NCI-H2227 treated with DMSO at 0.1 percent for 48 hours (cell line): Measurements from ENCODE around the gene LIF.

ENCODE experiments used
- DNase-seq: peaks from one replicate; lab custom pipeline; 2025; lab: John Stamatoyannopoulos, UW

The LIF gene

GRCh38 chr22:30284172-30284571 lies 37.6 kb upstream of the LIF start:
- DNase-seq, result no peak

GRCh38 chr22:30283342-30283741 lies 36.8 kb upstream of the LIF start:
- DNase-seq, result no peak

GRCh38 chr22:30282616-30283046 lies 36.1 kb upstream of the LIF start:
- DNase-seq, result no peak

GRCh38 chr22:30280505-30280904 lies 33.9 kb upstream of the LIF start:
- no peak for DNase-seq

GRCh38 chr22:30279932-30280331 lies 33.4 kb upstream of the LIF start:
- no peak for DNase-seq

GRCh38 chr22:30279046-30279788 lies 32.7 kb upstream of the LIF start:
- DNase-seq, result no peak

- no peak for DNase-seq
Observed at GRCh38 chr22:30277547-30278344, 31.2 kb upstream of the LIF start.

GRCh38 chr22:30276039-30276438 lies 29.5 kb upstream of the LIF start:
- DNase-seq, result no peak

- DNase-seq, result no peak
Observed at GRCh38 chr22:30275625-30276024, 29.1 kb upstream of the LIF start.

- no peak for DNase-seq
Observed at GRCh38 chr22:30274437-30274812, 27.9 kb upstream of the LIF start.

- no peak for DNase-seq
Observed at GRCh38 chr22:30273711-30274436, 27.3 kb upstream of the LIF start.

- DNase-seq, result no peak
Observed at GRCh38 chr22:30272781-30273601, 26.4 kb upstream of the LIF start.

- no peak for DNase-seq
Observed at GRCh38 chr22:30270832-30271231, 24.3 kb upstream of the LIF start.

- no peak for DNase-seq
Observed at GRCh38 chr22:30268331-30268730, 21.8 kb upstream of the LIF start.

GRCh38 chr22:30267382-30268302 lies 21.1 kb upstream of the LIF start:
- DNase-seq, result no peak

- no peak for DNase-seq
Observed at GRCh38 chr22:30266445-30267381, 20.2 kb upstream of the LIF start, which contains the start of gene OSM. OSM (minus strand) TSS chr22:30266851; CDS start chr22:30266799, 52 bp downstream.

GRCh38 chr22:30265823-30266444 lies 19.4 kb upstream of the LIF start:
- DNase-seq, result no peak

GRCh38 chr22:30265131-30265720 lies 18.7 kb upstream of the LIF start:
- DNase-seq, result no peak

GRCh38 chr22:30263883-30264282 lies 17.3 kb upstream of the LIF start:
- no peak for DNase-seq
